OCI-LY7 (cell line): ENCODE measurements around the gene PRG3. TPM values are rescaled to one million over a fixed set of nuclear protein-coding genes. Genes with fewer than 3 reads are reported as not detected.

ENCODE experiments used
- BruUV-seq: library from RNA; stranded (reverse); fragments of 400-500 nt; replicated peaks from 2 replicates; lab custom pipeline; 2021; lab: Mats Ljungman, UMichigan
- CTCF ChIA-PET: fragments of 300-600 bp; sonication (Branson Sonifier 250); formaldehyde crosslinking; loops from one replicate; lab custom pipeline; 2022; ENCODE audit warnings: antibody characterized with exemption; ENCODE audit not compliant: unreplicated experiment; lab: Charles Lee
- POLR2A ChIA-PET: fragments of 300-600 bp; sonication (Branson Sonifier 250); formaldehyde crosslinking; loops from one replicate; lab custom pipeline; 2022; ENCODE audit warnings: antibody characterized with exemption; lab: Charles Lee
- DNase-seq: peaks from one replicate; pipeline ENCODE4 v3.0.0-alpha.2; 2015; ENCODE audit warnings: low spot score
- H2AFZ ChIP-seq: fragments of 200-600 bp; sonication (generic), shearing (Covaris generic); 2 replicates; pipeline ENCODE4 v1.6.1; 2014; ENCODE audit warnings: mild to moderate bottlenecking, antibody characterized with exemption, low read length, moderate library complexity
- H3K27ac ChIP-seq: fragments of 200-600 bp; sonication (generic); 2 replicates; pipeline ENCODE4 v1.5.1; 2014; ENCODE audit warnings: mixed run types, low read depth, mild to moderate bottlenecking, moderate library complexity, low read length, inconsistent platforms; ENCODE audit not compliant: poor library complexity, severe bottlenecking
- H3K36me3 ChIP-seq: fragments of 200-600 bp; sonication (generic); 2 replicates; pipeline ENCODE4 v1.6.1; 2014; ENCODE audit warnings: mild to moderate bottlenecking, antibody characterized with exemption, low read length, moderate library complexity, mixed read lengths; ENCODE audit not compliant: insufficient read depth
- H3K4me1 ChIP-seq: fragments of 200-600 bp; sonication (generic); 2 replicates; pipeline ENCODE4 v1.5.1; 2014; ENCODE audit warnings: mild to moderate bottlenecking, low read length; ENCODE audit not compliant: insufficient read depth, poor library complexity, severe bottlenecking
- H3K4me2 ChIP-seq: fragments of 200-600 bp; sonication (generic); 2 replicates; pipeline ENCODE4 v1.6.1; 2014; ENCODE audit warnings: mild to moderate bottlenecking, low read length
- H3K4me3 ChIP-seq: fragments of 200-600 bp; sonication (generic); 2 replicates; pipeline ENCODE4 v1.5.1; 2014; ENCODE audit warnings: mild to moderate bottlenecking, low read depth, low read length; ENCODE audit not compliant: poor library complexity, severe bottlenecking
- H3K79me2 ChIP-seq: fragments of 200-600 bp; sonication (generic); 2 replicates; pipeline ENCODE4 v1.6.1; 2016; ENCODE audit warnings: low read depth, mild to moderate bottlenecking, low read length, moderate library complexity, mixed read lengths; ENCODE audit not compliant: insufficient read depth
- H3K9me2 ChIP-seq: fragments of 200-600 bp; sonication (generic); 2 replicates; pipeline ENCODE4 v1.6.1; 2016; ENCODE audit warnings: mild to moderate bottlenecking, low read length, mixed read lengths; ENCODE audit not compliant: insufficient read depth
- H3K9me3 ChIP-seq: fragments of 200-600 bp; sonication (generic); 2 replicates; pipeline ENCODE4 v1.6.1; 2014; ENCODE audit warnings: mild to moderate bottlenecking, mixed run types, low read length, mixed read lengths
- H4K20me1 ChIP-seq: fragments of 200-600 bp; sonication (generic); 2 replicates; pipeline ENCODE4 v1.6.1; 2014; ENCODE audit warnings: mild to moderate bottlenecking, antibody characterized with exemption, low read length, moderate library complexity, mixed read lengths; ENCODE audit not compliant: insufficient read depth
- EZH2phosphoT487 ChIP-seq: fragments of 200-600 bp; sonication (generic); IDR thresholded peaks from 2 replicates; pipeline ENCODE4 v1.6.1; 2018; ENCODE audit warnings: low read depth, borderline replicate concordance, mild to moderate bottlenecking, mixed run types, antibody characterized with exemption, low read length, moderate library complexity, mixed read lengths
- intact Hi-C: fragments of 100-400 bp; cut with micrococcal nuclease; formaldehyde crosslinking; loops from one replicate; pipeline ENCODE4 v1.10.0; 2022; ENCODE audit not compliant: unreplicated experiment
- total RNA-seq, 2 experiments: library from RNA; depleted of rRNA in 1 of 2; stranded (reverse); fragments of >200 nt in 1 of 2; shearing (Covaris generic) in 1 of 2; gene quantifications; 2 replicates each; pipeline ENCODE4 v1.2.3, GENCODE V29; 2014 to 2022
- TF ChIP-seq, protein P1 (sequence below): fragments of 200-600 bp; sonication (generic); conservative IDR thresholded peaks from 2 replicates; pipeline ENCODE4 v1.5.1; 2014; ENCODE audit warnings: mild to moderate bottlenecking, antibody characterized with exemption, low read length, moderate library complexity, mixed read lengths

Gene PRG3
- total RNA-seq, 2 experiments from 2014 or later = not detected

- intact Hi-C loops = no loop called here
- no peak overlapping the region for H3K27ac ChIP-seq
- H4K20me1 ChIP-seq = no peaks in the 10 kb centered on the region; the same call in 1 of the 2 replicates
- no peak overlapping the region for H3K4me2 ChIP-seq
- no peak for TF ChIP-seq EZH2phosphoT487
- TF ChIP-seq, protein P1, sequence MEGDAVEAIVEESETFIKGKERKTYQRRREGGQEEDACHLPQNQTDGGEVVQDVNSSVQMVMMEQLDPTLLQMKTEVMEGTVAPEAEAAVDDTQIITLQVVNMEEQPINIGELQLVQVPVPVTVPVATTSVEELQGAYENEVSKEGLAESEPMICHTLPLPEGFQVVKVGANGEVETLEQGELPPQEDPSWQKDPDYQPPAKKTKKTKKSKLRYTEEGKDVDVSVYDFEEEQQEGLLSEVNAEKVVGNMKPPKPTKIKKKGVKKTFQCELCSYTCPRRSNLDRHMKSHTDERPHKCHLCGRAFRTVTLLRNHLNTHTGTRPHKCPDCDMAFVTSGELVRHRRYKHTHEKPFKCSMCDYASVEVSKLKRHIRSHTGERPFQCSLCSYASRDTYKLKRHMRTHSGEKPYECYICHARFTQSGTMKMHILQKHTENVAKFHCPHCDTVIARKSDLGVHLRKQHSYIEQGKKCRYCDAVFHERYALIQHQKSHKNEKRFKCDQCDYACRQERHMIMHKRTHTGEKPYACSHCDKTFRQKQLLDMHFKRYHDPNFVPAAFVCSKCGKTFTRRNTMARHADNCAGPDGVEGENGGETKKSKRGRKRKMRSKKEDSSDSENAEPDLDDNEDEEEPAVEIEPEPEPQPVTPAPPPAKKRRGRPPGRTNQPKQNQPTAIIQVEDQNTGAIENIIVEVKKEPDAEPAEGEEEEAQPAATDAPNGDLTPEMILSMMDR = no peak
- peaks cover 35% of the 10 kb centered on the region for H3K4me1 ChIP-seq
- H3K36me3 ChIP-seq = peaks cover 94% of the 10 kb centered on the region
- no peaks in the 10 kb centered on the region for H3K9me2 ChIP-seq
- no peak overlapping the region for H2AFZ ChIP-seq
- H3K79me2 ChIP-seq = peaks cover 24% of the 10 kb centered on the region
- DNase-seq = no peak
- no peak overlapping the region for H3K4me3 ChIP-seq
- BruUV-seq = no TSS peak
- ChIA-PET CTCF (no interaction called here), POLR2A (interaction anchor here (0.6 kb wide), 1 partner anchor 89 kb away, joined by 3 read pairs; no protein-coding TSS in a partner anchor)
- no peaks in the 10 kb centered on the region for H3K9me3 ChIP-seq
These were observed 50.9 kb downstream of the PRG3 start for GRCh38 chr11:57330029-57330428.

DNA sequence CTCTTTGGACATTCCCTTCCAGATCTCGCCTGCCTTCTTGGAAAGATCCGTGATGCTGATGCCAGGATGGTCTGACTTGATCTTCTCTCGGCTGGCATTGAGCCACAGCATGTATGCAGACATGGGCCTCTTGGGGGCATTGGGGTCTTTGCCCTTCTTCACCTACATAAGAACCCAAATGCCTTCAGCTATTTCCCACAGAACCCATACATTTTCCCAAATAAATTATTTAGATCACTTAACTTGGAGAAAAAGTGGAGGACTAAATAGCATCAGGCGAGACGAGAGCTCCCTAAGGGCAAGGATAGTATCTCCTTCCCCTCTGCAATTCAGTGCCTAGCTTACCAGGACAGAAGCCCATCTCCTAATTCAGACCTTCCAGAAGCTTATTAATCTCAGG lies 53.2 kb downstream of the PRG3 start:
- peaks cover under 1% of the 10 kb centered on the region; the same call in 1 of the 2 replicates for H3K79me2 ChIP-seq
- DNase-seq = no peak
- H3K4me1 ChIP-seq = peaks cover 28% of the 10 kb centered on the region
- no peak overlapping the region for H3K4me3 ChIP-seq
- H3K36me3 ChIP-seq = peaks cover 75% of the 10 kb centered on the region
- no TSS peak for BruUV-seq
- POLR2A ChIA-PET = no interaction called here
- intact Hi-C loops = loop anchor here (5.0 kb wide), 2 partner anchors 340 to 1250 kb away; partner anchors contain the start of genes LPXN, ZDHHC5 and ZFP91
- TF ChIP-seq, protein P1 = no peak
- TF ChIP-seq EZH2phosphoT487 = no peak
- no peak overlapping the region for H3K27ac ChIP-seq
- no peaks in the 10 kb centered on the region for H3K9me3 ChIP-seq
- H3K4me2 ChIP-seq = no peak overlapping the region
- CTCF ChIA-PET = no interaction called here
- no peaks in the 10 kb centered on the region for H4K20me1 ChIP-seq
- H3K9me2 ChIP-seq = no peaks in the 10 kb centered on the region
- no peak overlapping the region for H2AFZ ChIP-seq

Other genes with a start within 250 kb of the PRG3 start
- not detected in 2 replicates for gene LRRC55, start 199.2 kb downstream of the PRG3 start, total RNA-seq (2014; rRNA removed; shearing (Covaris generic))
- gene LRRC55, start 199.2 kb downstream of the PRG3 start, total RNA-seq (2022) = not detected in 2 replicates
- gene APLNR, start 143.9 kb downstream of the PRG3 start, total RNA-seq (2014; rRNA removed; shearing (Covaris generic)) = not detected in 2 replicates
- not detected in 2 replicates for gene APLNR, start 143.9 kb downstream of the PRG3 start, total RNA-seq (2022)
- gene TNKS1BP1, start 56.2 kb downstream of the PRG3 start, total RNA-seq (2014; rRNA removed; shearing (Covaris generic)) = 5.3 and 6.4 TPM in 2 replicates
- gene TNKS1BP1, start 56.2 kb downstream of the PRG3 start, total RNA-seq (2022) = 16.4 and 19.7 TPM in 2 replicates
- gene SSRP1, start 45.3 kb downstream of the PRG3 start, total RNA-seq (2014; rRNA removed; shearing (Covaris generic)) = 146 and 185 TPM in 2 replicates
- 216 and 221 TPM in 2 replicates for gene SSRP1, start 45.3 kb downstream of the PRG3 start, total RNA-seq (2022)
- gene P2RX3, start 42.8 kb downstream of the PRG3 start, total RNA-seq (2014; rRNA removed; shearing (Covaris generic)) = not detected in 2 replicates
- not detected in 2 replicates for gene P2RX3, start 42.8 kb downstream of the PRG3 start, total RNA-seq (2022)
- 0.28 TPM in 1 of 2 replicates, not detected in the other for gene PRG2, start 9.5 kb upstream of the PRG3 start, total RNA-seq (2014; rRNA removed; shearing (Covaris generic))
- gene PRG2, start 9.5 kb upstream of the PRG3 start, total RNA-seq (2022) = 1.1 and 1.2 TPM in 2 replicates
- gene SLC43A3, start 46.0 kb upstream of the PRG3 start, total RNA-seq (2014; rRNA removed; shearing (Covaris generic)) = 38.4 and 41.3 TPM in 2 replicates
- gene SLC43A3, start 46.0 kb upstream of the PRG3 start, total RNA-seq (2022) = 55.5 and 62.1 TPM in 2 replicates
- gene RTN4RL2, start 79.4 kb upstream of the PRG3 start, total RNA-seq (2014; rRNA removed; shearing (Covaris generic)) = 0.25 and 0.41 TPM in 2 replicates
- gene RTN4RL2, start 79.4 kb upstream of the PRG3 start, total RNA-seq (2022) = 2.3 and 4.2 TPM in 2 replicates
- gene SLC43A1, start 134.6 kb upstream of the PRG3 start, total RNA-seq (2014; rRNA removed; shearing (Covaris generic)) = 47.1 and 61.1 TPM in 2 replicates
- gene SLC43A1, start 134.6 kb upstream of the PRG3 start, total RNA-seq (2022) = 78.6 and 87.0 TPM in 2 replicates
- gene TIMM10, start 149.6 kb upstream of the PRG3 start, total RNA-seq (2014; rRNA removed; shearing (Covaris generic)) = 163 and 195 TPM in 2 replicates
- gene TIMM10, start 149.6 kb upstream of the PRG3 start, total RNA-seq (2022) = 204 and 258 TPM in 2 replicates
- gene SMTNL1, start 156.4 kb upstream of the PRG3 start, total RNA-seq (2014; rRNA removed; shearing (Covaris generic)) = not detected in 2 replicates
- not detected in 2 replicates for gene SMTNL1, start 156.4 kb upstream of the PRG3 start, total RNA-seq (2022)
- gene UBE2L6, start 186.5 kb upstream of the PRG3 start, total RNA-seq (2014; rRNA removed; shearing (Covaris generic)) = 64.7 and 68.9 TPM in 2 replicates
- gene UBE2L6, start 186.5 kb upstream of the PRG3 start, total RNA-seq (2022) = 51.7 and 56.1 TPM in 2 replicates
- not detected in 2 replicates for gene SERPING1, start 216.5 kb upstream of the PRG3 start, total RNA-seq (2014; rRNA removed; shearing (Covaris generic))
- not detected in 2 replicates for gene SERPING1, start 216.5 kb upstream of the PRG3 start, total RNA-seq (2022)